ENCODE results near the gene TNC.

TNC gene

GRCh38 chr9:115010874-115011273 is 107.1 kb downstream of the TNC start:
- Histone ChIP-seq H3K9me2 (replicated peaks; ENCODE audit: insufficient read depth, low read length) (no peaks in the 10 kb centered on the region), H3K9me3 (ENCODE audit: insufficient read depth, low read length) (no peaks in the 10 kb centered on the region), H3K36me3 (ENCODE audit: low read length) (no peaks in the 10 kb centered on the region), H3K4me2 (ENCODE audit: low read depth, low read length, poor library complexity, severe bottlenecking) (no peak overlapping the region), H3K27ac (ENCODE audit: low read depth, low read length) (no peak overlapping the region), H3K79me2 (ENCODE audit: insufficient read depth, low read length) (no peaks in the 10 kb centered on the region), H3K9ac (ENCODE audit: low read length) (no peak overlapping the region), H4K20me1 (ENCODE audit: low read depth, low read length) (no peaks in the 10 kb centered on the region), H3K27me3 (ENCODE audit: low read length) (no peaks in the 10 kb centered on the region), H3K4me3 (ENCODE audit: insufficient read depth, low read length, poor library complexity, severe bottlenecking) (no peak overlapping the region), H3F3A (ENCODE audit: insufficient read depth) (no peaks in the 10 kb centered on the region), H2AFZ (ENCODE audit: low read depth, low read length, severe bottlenecking) (no peak overlapping the region)
- TF ChIP-seq CTCF (IDR thresholded peaks at IDR 0.05; ENCODE audit: insufficient read depth, low read length, poor library complexity, severe bottlenecking): no peak
- no peak for TF ChIP-seq EZH2phosphoT487 (conservative IDR thresholded peaks at IDR 0.05; ENCODE audit: low read length)

GRCh38 chr9:115008536-115009270 is 109.3 kb downstream of the TNC start:
- H3K79me2 ChIP-seq (ENCODE audit: insufficient read depth, low read length): no peaks in the 10 kb centered on the region
- no peaks in the 10 kb centered on the region for H3F3A ChIP-seq (ENCODE audit: insufficient read depth)
- H4K20me1 ChIP-seq (ENCODE audit: low read depth, low read length): no peaks in the 10 kb centered on the region
- H3K36me3 ChIP-seq (ENCODE audit: low read length): no peaks in the 10 kb centered on the region
- no peaks in the 10 kb centered on the region for H3K9me2 ChIP-seq (replicated peaks; ENCODE audit: insufficient read depth, low read length)
- no peak overlapping the region for H2AFZ ChIP-seq (ENCODE audit: low read depth, low read length, severe bottlenecking)
- H3K4me2 ChIP-seq (ENCODE audit: low read depth, low read length, poor library complexity, severe bottlenecking): no peak overlapping the region
- no peak for TF ChIP-seq EZH2phosphoT487 (conservative IDR thresholded peaks at IDR 0.05; ENCODE audit: low read length)
- TF ChIP-seq CTCF (IDR thresholded peaks at IDR 0.05; ENCODE audit: insufficient read depth, low read length, poor library complexity, severe bottlenecking): no peak
- H3K9ac ChIP-seq (ENCODE audit: low read length): no peak overlapping the region
- no peak overlapping the region for H3K4me3 ChIP-seq (ENCODE audit: insufficient read depth, low read length, poor library complexity, severe bottlenecking)
- no peaks in the 10 kb centered on the region for H3K9me3 ChIP-seq (ENCODE audit: insufficient read depth, low read length)
- no peaks in the 10 kb centered on the region for H3K27me3 ChIP-seq (ENCODE audit: low read length)
- H3K27ac ChIP-seq (ENCODE audit: low read depth, low read length): no peak overlapping the region

- H3K4me3 ChIP-seq (ENCODE audit: insufficient read depth, low read length, poor library complexity, severe bottlenecking): no peak overlapping the region
- no peak overlapping the region for H3K9ac ChIP-seq (ENCODE audit: low read length)
- H3K27me3 ChIP-seq (ENCODE audit: low read length): no peaks in the 10 kb centered on the region
- no peaks in the 10 kb centered on the region for H3K79me2 ChIP-seq (ENCODE audit: insufficient read depth, low read length)
- H3K9me3 ChIP-seq (ENCODE audit: insufficient read depth, low read length): no peaks in the 10 kb centered on the region
- H3K4me2 ChIP-seq (ENCODE audit: low read depth, low read length, poor library complexity, severe bottlenecking): no peak overlapping the region
- H2AFZ ChIP-seq (ENCODE audit: low read depth, low read length, severe bottlenecking): no peak overlapping the region
- H3F3A ChIP-seq (ENCODE audit: insufficient read depth): no peaks in the 10 kb centered on the region
- H4K20me1 ChIP-seq (ENCODE audit: low read depth, low read length): no peaks in the 10 kb centered on the region
- TF ChIP-seq EZH2phosphoT487 (conservative IDR thresholded peaks at IDR 0.05; ENCODE audit: low read length) (no peak), CTCF (IDR thresholded peaks at IDR 0.05; ENCODE audit: insufficient read depth, low read length, poor library complexity, severe bottlenecking) (no peak)
- no peaks in the 10 kb centered on the region for H3K36me3 ChIP-seq (ENCODE audit: low read length)
- no peaks in the 10 kb centered on the region for H3K9me2 ChIP-seq (replicated peaks; ENCODE audit: insufficient read depth, low read length)
- H3K27ac ChIP-seq (ENCODE audit: low read depth, low read length): no peak overlapping the region
These were observed 111.3 kb downstream of the TNC start for GRCh38 chr9:115006660-115007059.

Data from SU-DHL-6 (cell line).